Stimulated activated naive B cell treated with anti-CD40 and anti-IgM and Interleukin-4, amounts not matched to agents 10 μg/mL and 1 μg/mL and 100 μg/mL, for 72 hours (primary cell): Measurements from ENCODE around the gene FAM78B.

ENCODE experiments used
- ATAC-seq, 2 donors: fragments of 150-1000 bp; cut with Tn5 transposase; replicated peaks; 2 replicates each; pipeline ENCODE4 v1.10.0; 2021; ENCODE audit warnings: moderate library complexity in 1 of 2
- DNase-seq: peaks from one replicate; pipeline ENCODE4 v3.0.0; 2021
- H3K27ac Mint-ChIP-seq: one replicate; pipeline ENCODE4 v1.8.0; 2022; ENCODE audit warnings: mild to moderate bottlenecking, mixed read lengths
- H3K27me3 Mint-ChIP-seq, 2 donors: one replicate each; pipeline ENCODE4 v1.8.0; 2022; ENCODE audit warnings: mixed read lengths in 2 of 2
- H3K36me3 Mint-ChIP-seq, 2 donors: one replicate each; pipeline ENCODE4 v1.8.0; 2022; ENCODE audit warnings: mixed read lengths in 2 of 2, mild to moderate bottlenecking in 1 of 2
- H3K4me1 Mint-ChIP-seq, 2 donors: one replicate each; pipeline ENCODE4 v1.8.0; 2022; ENCODE audit warnings: mixed read lengths in 2 of 2, mild to moderate bottlenecking in 1 of 2
- H3K4me3 Mint-ChIP-seq, 2 donors: one replicate each; pipeline ENCODE4 v1.8.0; 2022; ENCODE audit warnings: mild to moderate bottlenecking in 2 of 2, mixed read lengths in 2 of 2, moderate library complexity in 1 of 2
- H3K9me3 Mint-ChIP-seq, 2 donors: one replicate each; pipeline ENCODE4 v1.8.0; 2022; ENCODE audit warnings: mixed read lengths in 2 of 2, mild to moderate bottlenecking in 1 of 2

Gene FAM78B

GRCh38 chr1:166166698-166167571 lies at the start of gene FAM78B:
FAM78B (minus strand) TSS chr1:166167001; CDS start chr1:166166248, 753 bp downstream.
- H3K4me1 Mint-ChIP-seq: peaks cover 25 to 38% of the 10 kb centered on the region in 2 donors
- DNase-seq (peak; percentile 59), ATAC-seq (peak; percentile 64 to 77)
- peak within 1 kb of the TSS; percentile 83 to 86 for H3K4me3 Mint-ChIP-seq
- peak within 1 kb of the TSS; percentile 59 for H3K27ac Mint-ChIP-seq
- peaks cover 43 to 60% of the 10 kb centered on the region in 2 donors for H3K27me3 Mint-ChIP-seq
- H3K36me3 Mint-ChIP-seq: no peaks in the 10 kb centered on the region
- peaks cover 0 to 2% of the 10 kb centered on the region in 2 donors for H3K9me3 Mint-ChIP-seq

GRCh38 chr1:166202546-166202945 lies 35.7 kb upstream of the FAM78B start:
- DNase-seq (no peak), ATAC-seq (no peak)
- Mint-ChIP-seq H3K9me3 (peaks cover 3 to 8% of the 10 kb centered on the region in 2 donors), H3K27ac (no peak overlapping the region), H3K4me1 (no peaks in the 10 kb centered on the region), H3K27me3 (no peaks in the 10 kb centered on the region), H3K4me3 (no peak overlapping the region), H3K36me3 (no peaks in the 10 kb centered on the region)

- no peaks in the 10 kb centered on the region for H3K27me3 Mint-ChIP-seq
- no peak for ATAC-seq
- DNase-seq: no peak
- no peaks in the 10 kb centered on the region for H3K4me1 Mint-ChIP-seq
- no peak overlapping the region for H3K27ac Mint-ChIP-seq
- no peak overlapping the region for H3K4me3 Mint-ChIP-seq
- H3K9me3 Mint-ChIP-seq: peaks cover 5 to 8% of the 10 kb centered on the region in 2 donors
- no peaks in the 10 kb centered on the region for H3K36me3 Mint-ChIP-seq
Measured at GRCh38 chr1:166200743-166201142, 33.9 kb upstream of the FAM78B start.

- DNase-seq (no peak), ATAC-seq (no peak)
- H3K4me1 Mint-ChIP-seq: no peaks in the 10 kb centered on the region
- H3K27me3 Mint-ChIP-seq: peaks cover 3 to 5% of the 10 kb centered on the region in 2 donors
- H3K36me3 Mint-ChIP-seq: no peaks in the 10 kb centered on the region
- peaks cover 0 to 2% of the 10 kb centered on the region in 2 donors for H3K9me3 Mint-ChIP-seq
- H3K4me3 Mint-ChIP-seq: no peak overlapping the region
- H3K27ac Mint-ChIP-seq: no peak overlapping the region
Measured at GRCh38 chr1:166197597-166197996, 30.8 kb upstream of the FAM78B start.

GRCh38 chr1:166197141-166197540 lies 30.3 kb upstream of the FAM78B start:
- no peak overlapping the region for H3K4me3 Mint-ChIP-seq
- no peak for ATAC-seq
- no peaks in the 10 kb centered on the region for H3K4me1 Mint-ChIP-seq
- DNase-seq: no peak
- H3K27me3 Mint-ChIP-seq: peaks cover 3 to 5% of the 10 kb centered on the region in 2 donors
- H3K27ac Mint-ChIP-seq: no peak overlapping the region
- H3K9me3 Mint-ChIP-seq: peaks cover 0 to 2% of the 10 kb centered on the region in 2 donors
- H3K36me3 Mint-ChIP-seq: no peaks in the 10 kb centered on the region

- Mint-ChIP-seq H3K36me3 (no peaks in the 10 kb centered on the region), H3K4me3 (no peak overlapping the region)
Measured at GRCh38 chr1:166193057-166193698, 26.4 kb upstream of the FAM78B start.

GRCh38 chr1:166190400-166190799 lies 23.6 kb upstream of the FAM78B start:
- Mint-ChIP-seq H3K4me3 (no peak overlapping the region), H3K27ac (no peak overlapping the region), H3K9me3 (no peaks in the 10 kb centered on the region), H3K36me3 (no peaks in the 10 kb centered on the region), H3K4me1 (no peaks in the 10 kb centered on the region), H3K27me3 (peaks cover 3% of the 10 kb centered on the region in 2 donors)
- ATAC-seq: no peak
- DNase-seq: no peak

More at GRCh38 chr1:166193057-166193698, 26.4 kb upstream of the FAM78B start:
- DNase-seq (no peak), ATAC-seq (no peak)
- Mint-ChIP-seq H3K27ac (no peak overlapping the region), H3K27me3 (peaks cover 3 to 5% of the 10 kb centered on the region in 2 donors), H3K9me3 (peaks cover 0 to 2% of the 10 kb centered on the region in 2 donors), H3K4me1 (no peaks in the 10 kb centered on the region)

GRCh38 chr1:166189126-166189525 lies 22.3 kb upstream of the FAM78B start:
- Mint-ChIP-seq H3K27ac (no peak overlapping the region), H3K36me3 (no peaks in the 10 kb centered on the region), H3K27me3 (peaks cover 0 to 3% of the 10 kb centered on the region in 2 donors), H3K9me3 (no peaks in the 10 kb centered on the region), H3K4me3 (no peak overlapping the region), H3K4me1 (no peaks in the 10 kb centered on the region)
- ATAC-seq (no peak), DNase-seq (no peak)

- no peaks in the 10 kb centered on the region for H3K36me3 Mint-ChIP-seq
- H3K4me3 Mint-ChIP-seq: no peak overlapping the region
- H3K9me3 Mint-ChIP-seq: no peaks in the 10 kb centered on the region
- DNase-seq (no peak), ATAC-seq (no peak)
- peaks cover 0 to 6% of the 10 kb centered on the region in 2 donors for H3K27me3 Mint-ChIP-seq
- H3K27ac Mint-ChIP-seq: no peak overlapping the region
- H3K4me1 Mint-ChIP-seq: no peaks in the 10 kb centered on the region
Measured at GRCh38 chr1:166185526-166185925, 18.7 kb upstream of the FAM78B start.

GRCh38 chr1:166184897-166185296 lies 18.1 kb upstream of the FAM78B start:
- DNase-seq (no peak), ATAC-seq (no peak)
- Mint-ChIP-seq H3K27me3 (peaks cover 0 to 6% of the 10 kb centered on the region in 2 donors), H3K4me1 (no peaks in the 10 kb centered on the region), H3K4me3 (no peak overlapping the region), H3K36me3 (no peaks in the 10 kb centered on the region), H3K9me3 (no peaks in the 10 kb centered on the region), H3K27ac (no peak overlapping the region)

- no peaks in the 10 kb centered on the region for H3K4me1 Mint-ChIP-seq
- no peaks in the 10 kb centered on the region for H3K36me3 Mint-ChIP-seq
- ATAC-seq (no peak), DNase-seq (no peak)
- H3K27me3 Mint-ChIP-seq: peaks cover 0 to 6% of the 10 kb centered on the region in 2 donors
- no peak overlapping the region for H3K27ac Mint-ChIP-seq
- no peaks in the 10 kb centered on the region for H3K9me3 Mint-ChIP-seq
- no peak overlapping the region for H3K4me3 Mint-ChIP-seq
Measured at GRCh38 chr1:166184012-166184411, 17.2 kb upstream of the FAM78B start.

GRCh38 chr1:166182281-166182680 lies 15.5 kb upstream of the FAM78B start:
- H3K27ac Mint-ChIP-seq: no peak overlapping the region
- ATAC-seq (no peak), DNase-seq (no peak)
- H3K9me3 Mint-ChIP-seq: peaks cover 0 to 1% of the 10 kb centered on the region in 2 donors
- peaks cover 6 to 14% of the 10 kb centered on the region in 2 donors for H3K27me3 Mint-ChIP-seq
- no peaks in the 10 kb centered on the region for H3K4me1 Mint-ChIP-seq
- H3K36me3 Mint-ChIP-seq: no peaks in the 10 kb centered on the region
- H3K4me3 Mint-ChIP-seq: no peak overlapping the region

GRCh38 chr1:166176416-166176815 lies 9.6 kb upstream of the FAM78B start:
- H3K36me3 Mint-ChIP-seq: no peaks in the 10 kb centered on the region
- H3K9me3 Mint-ChIP-seq: peaks cover 0 to 4% of the 10 kb centered on the region in 2 donors
- DNase-seq (no peak), ATAC-seq (no peak)
- H3K4me3 Mint-ChIP-seq: no peak overlapping the region
- peaks cover 13 to 27% of the 10 kb centered on the region in 2 donors for H3K27me3 Mint-ChIP-seq
- no peaks in the 10 kb centered on the region for H3K4me1 Mint-ChIP-seq
- H3K27ac Mint-ChIP-seq: no peak overlapping the region

- peaks cover 13 to 27% of the 10 kb centered on the region in 2 donors for H3K27me3 Mint-ChIP-seq
- ATAC-seq (no peak), DNase-seq (no peak)
- H3K4me3 Mint-ChIP-seq: no peak overlapping the region
- no peaks in the 10 kb centered on the region for H3K36me3 Mint-ChIP-seq
- H3K4me1 Mint-ChIP-seq: peaks cover 0 to 9% of the 10 kb centered on the region in 2 donors
- peaks cover 0 to 4% of the 10 kb centered on the region in 2 donors for H3K9me3 Mint-ChIP-seq
- H3K27ac Mint-ChIP-seq: no peak overlapping the region
Measured at GRCh38 chr1:166175032-166175431, 8.2 kb upstream of the FAM78B start.

GRCh38 chr1:166174108-166174507 lies 7.3 kb upstream of the FAM78B start:
- ATAC-seq: no peak
- Mint-ChIP-seq H3K27me3 (peaks cover 16 to 31% of the 10 kb centered on the region in 2 donors), H3K36me3 (no peaks in the 10 kb centered on the region), H3K27ac (no peak overlapping the region), H3K9me3 (peaks cover 0 to 4% of the 10 kb centered on the region in 2 donors), H3K4me1 (peaks cover 3 to 12% of the 10 kb centered on the region in 2 donors), H3K4me3 (no peak overlapping the region)
- DNase-seq: no peak
